Effector CD4-positive, alpha-beta T cell (primary cell): ENCODE data around the gene MYRIP. TPM values are rescaled to one million over a fixed set of nuclear protein-coding genes. Genes with fewer than 3 reads are reported as not detected.
"Not testable (repeated sequence)": the region's sequence is repeated elsewhere in the genome, so short reads cannot be mapped to it uniquely, and the experiment has no call there.

Experiments
- DNase-seq: peaks from one replicate; pipeline ENCODE4 v3.0.0-alpha.2; 2020
- total RNA-seq: gene quantifications from one replicate; lab custom pipeline; 2026; lab: John Stamatoyannopoulos, UW

Gene MYRIP
- not detected for total RNA-seq

DNA sequence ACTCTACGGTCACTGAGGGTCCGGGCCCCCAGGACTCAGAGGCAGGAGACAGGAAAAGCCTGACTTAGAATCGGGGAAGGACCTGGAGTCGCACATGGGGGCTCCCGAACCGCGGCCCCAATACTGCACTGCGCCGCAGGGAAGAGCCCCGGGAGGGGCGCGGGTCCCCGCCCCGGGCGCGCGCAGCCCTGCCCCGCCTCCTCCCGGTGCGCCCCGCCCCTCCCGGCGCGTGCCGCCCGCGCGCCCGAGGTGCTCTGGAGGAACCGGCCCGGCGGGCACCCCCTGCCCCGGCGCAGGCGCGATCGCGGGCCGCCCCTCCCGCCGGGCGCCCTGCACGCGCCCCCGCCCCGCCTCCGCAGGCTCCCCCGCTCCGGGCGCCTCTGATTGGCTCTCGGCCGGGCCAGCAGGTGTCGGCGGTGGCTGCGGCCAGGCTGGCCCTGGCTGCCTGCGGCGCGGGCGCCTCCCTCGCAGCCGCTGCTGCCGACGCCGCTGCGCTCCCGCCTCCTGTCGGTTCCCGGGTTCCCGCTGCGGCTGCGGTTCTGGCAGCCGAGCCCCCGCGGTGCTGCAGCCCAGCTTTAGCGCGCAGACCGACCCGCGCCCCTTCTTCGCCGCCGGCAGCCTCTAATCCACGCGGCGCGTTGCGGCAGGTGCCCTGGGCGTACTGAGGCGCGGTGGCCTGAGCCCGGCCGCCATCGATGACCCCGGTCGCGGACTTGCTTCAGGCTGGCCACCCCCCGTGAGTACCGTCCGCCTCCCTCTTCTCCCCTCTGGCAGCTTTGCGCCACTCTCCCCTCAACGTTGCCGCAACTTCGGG lies at the start of gene MYRIP:
Gene MYRIP, plus strand, starts transcription at position 429 of the 814 bp plus-strand sequence. CDS start 91,208 bp downstream, outside the sequence.
- DNase-seq: no peak

DNA sequence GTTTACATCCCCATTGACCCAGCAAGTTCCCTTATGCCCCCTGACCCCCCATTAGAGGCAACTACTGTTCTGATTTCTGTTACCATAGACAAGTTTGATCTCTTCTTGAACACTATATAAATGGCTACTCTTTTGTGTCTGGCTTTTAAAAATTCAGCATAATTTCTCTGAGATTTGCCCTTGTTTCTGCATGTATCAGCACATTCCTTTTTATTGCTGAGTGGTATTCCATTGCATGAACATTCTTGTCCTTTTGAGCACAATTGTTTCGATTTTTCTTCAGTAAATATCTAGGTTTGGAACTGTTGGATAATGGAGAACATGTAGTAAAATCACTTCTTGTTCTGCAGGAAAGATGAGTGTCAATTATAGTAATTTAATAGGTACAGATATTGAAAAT lies 49.1 kb upstream of the MYRIP start:
- no peak for DNase-seq

DNA sequence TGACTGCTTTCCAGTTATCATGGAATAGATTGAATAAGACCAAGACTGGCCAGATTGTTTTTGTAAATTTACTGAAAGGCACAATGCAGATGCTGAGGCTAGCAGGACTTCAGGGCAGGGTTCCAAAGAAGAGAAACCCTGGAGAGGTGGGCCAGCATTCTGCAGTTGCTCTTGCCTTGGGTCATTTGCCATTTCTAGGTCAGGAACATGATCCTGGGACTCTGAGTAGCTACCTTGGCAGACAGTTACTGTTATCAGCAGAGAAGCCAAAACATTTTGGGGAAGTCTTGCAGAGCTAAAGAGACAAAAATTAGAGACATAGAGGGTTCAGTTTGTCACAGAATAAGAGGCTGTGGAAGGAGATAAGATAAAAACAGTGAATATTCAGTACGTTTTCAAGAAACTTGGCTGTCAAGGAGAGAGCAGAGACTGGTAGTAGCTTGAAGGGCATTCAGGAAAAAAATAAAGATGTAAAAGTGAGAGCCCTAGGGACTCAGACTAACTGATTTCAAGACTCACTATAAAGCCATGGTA lies 46.8 kb upstream of the MYRIP start:
- no peak for DNase-seq

- no peak for DNase-seq
Observed at GRCh38 chr3:39763390-39763789, 46.0 kb upstream of the MYRIP start.

DNA sequence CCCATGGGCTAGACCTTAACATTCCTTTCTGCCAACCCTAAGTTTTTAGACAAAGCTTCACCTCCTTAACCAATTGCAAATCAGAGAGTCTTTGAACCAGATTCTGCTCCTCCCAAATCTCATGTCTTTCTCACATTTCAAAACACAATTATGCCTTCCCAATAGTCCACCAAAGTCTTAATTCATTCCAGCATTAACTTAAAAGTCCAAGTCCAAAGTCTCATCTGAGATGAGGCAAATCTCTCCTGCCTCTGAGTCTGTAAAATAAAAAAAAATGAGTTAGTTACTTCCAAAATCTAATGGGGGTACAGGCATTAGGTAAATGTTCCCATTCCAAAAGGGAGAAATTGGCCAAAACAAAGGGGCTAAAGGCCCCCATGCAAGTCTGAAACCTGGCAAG lies 43.8 kb upstream of the MYRIP start:
- no peak for DNase-seq

DNA sequence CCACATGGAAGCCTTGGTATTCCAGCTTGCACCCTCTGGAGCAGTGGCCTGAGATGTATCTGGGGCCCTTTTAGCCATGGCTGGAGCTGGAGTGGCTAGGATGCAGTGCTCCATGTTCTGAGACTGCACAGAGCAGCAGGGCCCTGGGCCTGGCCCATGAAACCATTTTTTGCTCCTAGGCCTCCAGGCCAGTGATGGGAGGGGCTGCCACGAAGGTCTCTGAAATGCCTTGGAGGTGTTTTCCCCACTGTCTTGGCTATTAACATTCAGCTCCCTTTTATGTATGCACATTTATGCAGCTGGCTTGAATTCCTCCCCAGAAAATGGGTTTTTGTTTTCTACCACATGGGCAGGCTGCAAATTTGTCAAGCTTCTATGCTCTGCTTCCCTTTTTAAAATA lies 43.0 kb upstream of the MYRIP start:
- no peak for DNase-seq

GRCh38 chr3:39766909-39767308 lies 42.5 kb upstream of the MYRIP start:
- not testable (repeated sequence) for DNase-seq

- not testable (repeated sequence) for DNase-seq
Observed at GRCh38 chr3:39778168-39778567, 31.2 kb upstream of the MYRIP start.

GRCh38 chr3:39779511-39780230 lies 29.7 kb upstream of the MYRIP start:
- no peak for DNase-seq

DNA sequence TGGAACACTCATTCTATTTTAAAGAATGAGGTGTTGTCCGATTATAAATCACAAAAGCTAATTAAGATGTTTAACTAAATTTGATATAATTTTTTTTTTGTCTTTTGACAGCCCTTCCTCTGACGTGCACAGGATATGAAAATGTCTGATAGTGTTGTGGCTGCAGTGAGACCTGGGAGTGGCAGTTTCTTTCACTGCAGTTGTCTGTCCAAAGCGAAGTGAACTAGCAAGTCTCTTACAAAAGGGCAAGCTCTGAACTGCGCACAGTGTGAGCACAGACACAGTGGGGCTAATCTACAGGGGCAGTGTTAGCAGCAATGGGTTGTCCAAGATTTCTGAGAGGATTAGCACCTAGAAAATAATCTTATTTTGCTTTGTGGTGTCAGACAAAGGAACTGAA lies 29.1 kb upstream of the MYRIP start:
- no peak for DNase-seq

DNA sequence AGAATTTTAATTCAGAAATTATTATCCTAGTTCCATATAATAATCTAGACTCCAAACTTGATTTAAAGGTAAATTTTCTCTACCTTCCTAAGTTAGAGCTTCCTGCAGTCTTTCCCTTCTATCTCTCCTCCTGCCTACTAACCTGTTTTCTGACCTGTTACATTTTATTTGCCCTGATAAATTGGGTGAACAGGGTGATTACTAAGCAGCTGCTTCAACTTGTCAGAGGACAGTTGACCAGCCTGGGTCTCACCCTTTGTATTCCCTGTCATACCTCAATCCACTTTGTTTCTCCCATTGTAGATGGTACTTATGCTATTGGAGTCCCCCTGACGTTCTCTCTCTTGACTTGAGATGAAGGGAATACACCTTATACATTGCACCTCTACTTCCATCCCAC lies 28.4 kb upstream of the MYRIP start:
- DNase-seq: no peak

GRCh38 chr3:39781632-39782031 lies 27.8 kb upstream of the MYRIP start:
- no peak for DNase-seq

- no peak for DNase-seq
Observed at GRCh38 chr3:39783680-39784079, 25.7 kb upstream of the MYRIP start.

GRCh38 chr3:39784922-39785321 lies 24.5 kb upstream of the MYRIP start:
- no peak for DNase-seq

DNA sequence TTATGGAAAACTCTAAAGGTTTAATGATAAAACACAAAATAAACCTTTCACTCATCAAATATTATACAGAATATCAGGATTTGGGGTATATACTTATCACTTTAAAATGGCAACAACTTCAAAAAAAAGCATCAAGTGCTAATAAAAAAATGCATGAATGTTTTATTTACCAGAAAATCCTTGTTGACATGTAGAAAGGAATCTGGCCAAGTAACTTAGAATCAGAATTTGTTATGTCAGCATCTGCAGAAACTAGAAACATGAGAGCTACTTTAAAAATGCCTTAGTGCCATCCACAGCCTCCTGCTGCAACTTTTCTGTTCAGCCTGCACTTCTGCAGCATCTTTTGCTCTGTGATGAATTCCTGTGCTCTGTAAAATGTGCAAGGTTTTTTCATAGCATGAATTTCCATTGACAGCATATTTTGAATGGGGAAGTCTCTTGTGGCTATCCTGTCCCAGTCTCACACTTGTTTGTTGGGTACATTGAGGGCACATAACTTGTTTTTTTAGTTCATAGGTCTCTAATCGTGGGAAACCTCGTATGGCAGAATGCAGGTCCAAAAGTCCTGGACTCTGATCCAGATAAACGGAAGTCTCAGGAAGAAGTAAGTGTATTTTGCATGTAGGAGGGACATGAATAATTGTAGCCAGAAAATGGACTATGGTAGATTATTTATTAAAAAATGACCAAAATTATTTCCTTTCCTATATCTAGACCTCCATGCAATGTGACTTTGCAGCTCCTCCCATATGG lies 21.1 kb upstream of the MYRIP start:
- DNase-seq: no peak

GRCh38 chr3:39791603-39792002 lies 17.8 kb upstream of the MYRIP start:
- no peak for DNase-seq

DNA sequence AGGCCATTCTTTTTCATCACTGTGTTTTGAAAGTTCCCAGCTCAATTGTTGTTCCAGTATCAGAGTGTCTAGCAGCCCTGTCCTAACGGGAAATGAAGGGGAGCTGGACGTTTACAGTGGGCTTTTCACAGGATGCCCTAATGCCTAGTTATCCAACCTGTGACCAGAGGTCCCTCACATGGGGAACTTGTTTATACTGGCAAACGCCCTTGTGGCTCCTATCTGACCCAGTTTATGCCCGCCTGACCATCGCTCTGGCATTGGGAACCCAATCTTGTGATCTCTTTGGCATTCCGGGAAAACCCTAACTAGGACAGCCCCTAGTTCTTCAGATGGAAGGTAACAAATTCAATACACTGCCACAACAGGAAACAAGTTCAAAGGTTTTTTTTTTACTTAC lies 14.5 kb upstream of the MYRIP start:
- no peak for DNase-seq

GRCh38 chr3:39801216-39801615 lies 8.2 kb upstream of the MYRIP start:
- DNase-seq: no peak

DNA sequence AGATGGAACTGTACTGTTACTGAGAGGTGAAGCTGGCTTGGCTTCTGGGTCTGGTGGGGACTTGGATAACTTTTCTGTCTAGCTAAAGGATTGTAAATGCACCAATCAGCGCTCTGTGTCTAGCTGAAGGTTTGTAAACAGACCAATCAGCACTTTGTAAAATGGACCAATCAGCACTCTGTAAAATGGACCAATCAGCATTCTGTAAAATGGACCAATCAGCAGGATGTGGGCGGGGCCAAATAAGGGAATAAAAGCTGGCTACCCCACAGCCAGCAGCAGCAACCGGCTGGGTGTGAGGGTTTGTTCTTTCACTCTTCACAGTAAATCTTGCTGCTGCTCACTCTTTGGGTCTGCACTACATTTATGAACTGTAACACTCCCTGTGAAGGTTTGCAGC lies 6.9 kb upstream of the MYRIP start:
- not testable (repeated sequence) for DNase-seq

DNA sequence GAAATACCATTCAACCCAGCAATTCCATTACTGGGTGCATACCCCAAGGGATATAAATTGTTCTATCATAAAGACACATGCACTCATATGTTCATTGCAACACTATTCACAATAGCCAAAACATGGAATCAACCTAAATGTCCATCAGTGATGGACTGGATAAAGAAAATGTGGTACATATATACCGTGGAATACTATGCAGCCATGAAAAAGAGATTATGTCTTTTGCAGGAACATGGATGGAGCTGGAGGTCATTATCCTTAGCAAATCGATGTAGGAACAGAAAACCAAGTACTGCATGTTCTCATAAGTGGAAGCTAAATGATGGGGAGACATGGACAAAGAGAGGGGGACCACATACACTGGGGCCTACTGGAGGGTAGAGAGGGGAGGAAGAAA lies 5.5 kb upstream of the MYRIP start:
- no peak for DNase-seq

DNA sequence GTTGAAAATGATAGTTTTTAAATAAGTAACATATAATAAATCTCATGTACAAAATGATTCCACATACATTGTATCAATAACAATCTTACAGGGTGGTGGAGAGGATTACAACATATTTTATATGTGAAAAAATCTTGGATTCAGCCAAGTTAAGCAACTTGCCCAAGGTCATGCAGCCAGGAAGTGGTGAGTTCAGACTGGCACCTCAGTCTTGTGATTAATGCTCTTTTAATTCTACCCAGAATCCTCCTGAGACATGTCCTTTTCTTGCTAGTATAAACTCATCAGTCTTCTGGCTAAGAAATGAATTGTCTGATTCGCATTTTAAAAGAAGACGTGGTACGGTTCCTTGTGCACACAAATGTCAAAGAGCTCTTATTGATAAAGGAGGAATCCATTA lies 4.5 kb upstream of the MYRIP start:
- no peak for DNase-seq

DNA sequence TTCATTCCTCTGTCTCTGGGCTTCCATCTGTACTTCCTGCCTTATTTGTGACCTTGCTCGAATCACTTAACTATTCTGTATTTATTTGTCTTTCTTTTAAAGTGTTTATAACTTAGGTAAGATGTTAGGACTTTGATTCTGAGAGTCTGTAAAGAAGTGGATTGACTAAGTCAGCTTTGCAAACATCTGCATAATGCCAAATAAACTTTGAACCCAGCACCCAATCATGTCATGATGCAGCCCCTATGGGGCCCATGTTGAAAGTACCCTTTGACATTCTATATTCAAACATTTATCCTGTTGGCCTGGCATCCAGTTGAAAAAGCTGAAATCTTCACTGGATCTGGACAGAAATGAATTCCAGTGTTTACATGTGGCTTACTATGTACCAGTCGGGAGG lies 3.8 kb upstream of the MYRIP start:
- DNase-seq: no peak

DNA sequence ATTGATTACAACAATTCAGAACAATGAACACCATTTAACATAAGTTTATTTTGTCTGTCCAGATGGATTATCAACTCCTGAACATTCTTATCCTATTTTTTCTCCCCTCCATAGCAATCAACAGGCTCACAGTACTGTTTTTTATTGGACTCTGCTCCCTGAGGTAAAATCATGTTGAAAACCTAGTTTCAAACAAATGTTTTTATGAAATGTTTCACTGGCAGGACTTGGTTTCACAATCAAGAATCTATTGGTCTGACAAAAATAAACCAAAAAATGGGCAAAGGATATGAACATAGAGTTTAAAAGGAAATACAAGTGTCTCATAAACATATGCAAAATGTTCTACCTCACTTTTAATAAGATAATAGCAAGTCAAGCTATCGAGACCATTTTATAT lies 2.6 kb upstream of the MYRIP start:
- no peak for DNase-seq
